KMS-11 (cell line): ENCODE data around the gene GJA1.

Source experiments
- H2AFZ ChIP-seq: fragments of 200-600 bp; sonication (generic); 2 replicates; pipeline ENCODE4 v1.6.1; 2016; ENCODE audit warnings: antibody characterized with exemption, mixed run types, low read depth
- H3K27ac ChIP-seq: fragments of 200-600 bp; sonication (generic); 2 replicates; pipeline ENCODE4 v1.6.1; 2016; ENCODE audit warnings: mild to moderate bottlenecking, mixed run types
- H3K27me3 ChIP-seq: fragments of 200-600 bp; sonication (generic); 2 replicates; pipeline ENCODE4 v1.6.1; 2017; ENCODE audit warnings: mild to moderate bottlenecking, low read depth, mixed run types, moderate library complexity; ENCODE audit not compliant: insufficient read depth
- H3K36me3 ChIP-seq: fragments of 200-600 bp; sonication (generic); 2 replicates; pipeline ENCODE4 v1.6.1; 2017; ENCODE audit warnings: mild to moderate bottlenecking, mixed run types; ENCODE audit not compliant: insufficient read depth
- H3K4me1 ChIP-seq: fragments of 200-600 bp; sonication (generic); 2 replicates; pipeline ENCODE4 v1.6.1; 2016; ENCODE audit warnings: mild to moderate bottlenecking, low read depth, mixed run types; ENCODE audit not compliant: poor library complexity, severe bottlenecking
- H3K4me2 ChIP-seq: fragments of 200-600 bp; sonication (generic); 2 replicates; pipeline ENCODE4 v1.7.0; 2016; ENCODE audit warnings: mild to moderate bottlenecking, mixed run types
- H3K4me3 ChIP-seq: fragments of 200-600 bp; sonication (generic); IDR thresholded peaks from 2 replicates; pipeline ENCODE4 v1.6.1; 2017; ENCODE audit warnings: low read depth, low read length, mixed read lengths; ENCODE audit not compliant: insufficient read depth
- H3K79me2 ChIP-seq: fragments of 200-600 bp; sonication (generic); 2 replicates; pipeline ENCODE4 v1.6.1; 2016; ENCODE audit warnings: low read depth, mixed run types; ENCODE audit not compliant: insufficient read depth
- H3K9ac ChIP-seq: fragments of 200-600 bp; sonication (generic); 2 replicates; pipeline ENCODE4 v1.6.1; 2016; ENCODE audit warnings: mild to moderate bottlenecking, mixed run types
- H4K20me1 ChIP-seq: fragments of 200-600 bp; sonication (generic); 2 replicates; pipeline ENCODE4 v1.6.1; 2016; ENCODE audit warnings: mild to moderate bottlenecking, mixed run types; ENCODE audit not compliant: insufficient read depth
- TF ChIP-seq, protein P1 (sequence below): fragments of 200-600 bp; sonication (generic); conservative IDR thresholded peaks from 2 replicates; pipeline ENCODE4 v1.6.1; 2017; ENCODE audit warnings: low read depth, mild to moderate bottlenecking, antibody characterized with exemption, low read length, moderate library complexity, mixed read lengths

The GJA1 gene

GRCh38 chr6:121398127-121398526 is 37.3 kb upstream of the GJA1 start:
- no peak overlapping the region for H2AFZ ChIP-seq
- TF ChIP-seq, protein P1, sequence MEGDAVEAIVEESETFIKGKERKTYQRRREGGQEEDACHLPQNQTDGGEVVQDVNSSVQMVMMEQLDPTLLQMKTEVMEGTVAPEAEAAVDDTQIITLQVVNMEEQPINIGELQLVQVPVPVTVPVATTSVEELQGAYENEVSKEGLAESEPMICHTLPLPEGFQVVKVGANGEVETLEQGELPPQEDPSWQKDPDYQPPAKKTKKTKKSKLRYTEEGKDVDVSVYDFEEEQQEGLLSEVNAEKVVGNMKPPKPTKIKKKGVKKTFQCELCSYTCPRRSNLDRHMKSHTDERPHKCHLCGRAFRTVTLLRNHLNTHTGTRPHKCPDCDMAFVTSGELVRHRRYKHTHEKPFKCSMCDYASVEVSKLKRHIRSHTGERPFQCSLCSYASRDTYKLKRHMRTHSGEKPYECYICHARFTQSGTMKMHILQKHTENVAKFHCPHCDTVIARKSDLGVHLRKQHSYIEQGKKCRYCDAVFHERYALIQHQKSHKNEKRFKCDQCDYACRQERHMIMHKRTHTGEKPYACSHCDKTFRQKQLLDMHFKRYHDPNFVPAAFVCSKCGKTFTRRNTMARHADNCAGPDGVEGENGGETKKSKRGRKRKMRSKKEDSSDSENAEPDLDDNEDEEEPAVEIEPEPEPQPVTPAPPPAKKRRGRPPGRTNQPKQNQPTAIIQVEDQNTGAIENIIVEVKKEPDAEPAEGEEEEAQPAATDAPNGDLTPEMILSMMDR, result no peak
- no peaks in the 10 kb centered on the region for H3K79me2 ChIP-seq
- no peak overlapping the region for H3K27ac ChIP-seq
- no peaks in the 10 kb centered on the region for H3K27me3 ChIP-seq
- H3K4me2 ChIP-seq, result no peak overlapping the region
- H3K4me1 ChIP-seq, result no peaks in the 10 kb centered on the region
- no peak overlapping the region for H3K4me3 ChIP-seq
- no peak overlapping the region for H3K9ac ChIP-seq
- no peaks in the 10 kb centered on the region for H3K36me3 ChIP-seq
- no peaks in the 10 kb centered on the region for H4K20me1 ChIP-seq

DNA sequence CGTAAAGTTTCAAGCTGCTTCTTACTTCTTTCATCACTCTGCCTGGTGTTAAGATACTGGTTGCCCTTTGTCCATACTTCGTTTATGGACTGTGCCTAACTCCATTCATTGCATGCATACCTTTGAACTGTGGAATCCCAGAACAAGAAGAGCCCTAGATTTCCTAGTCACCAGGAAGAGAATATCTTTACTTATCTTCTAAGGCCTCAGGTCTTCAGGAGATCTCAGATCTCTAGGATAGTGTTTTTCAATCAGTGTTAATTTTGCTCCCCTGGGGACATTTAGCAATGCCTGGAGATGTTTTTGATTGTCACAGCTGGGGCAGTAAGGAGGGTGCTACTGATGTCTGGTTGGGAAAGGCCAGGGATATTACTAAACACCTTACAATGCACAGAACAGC is 35.5 kb upstream of the GJA1 start:
- no peak overlapping the region for H3K27ac ChIP-seq
- no peaks in the 10 kb centered on the region for H4K20me1 ChIP-seq
- TF ChIP-seq, protein P1, result no peak
- H3K4me1 ChIP-seq, result no peaks in the 10 kb centered on the region
- H3K36me3 ChIP-seq, result no peaks in the 10 kb centered on the region
- no peak overlapping the region for H3K9ac ChIP-seq
- no peaks in the 10 kb centered on the region for H3K27me3 ChIP-seq
- H2AFZ ChIP-seq, result no peak overlapping the region
- H3K4me2 ChIP-seq, result no peak overlapping the region
- H3K79me2 ChIP-seq, result no peaks in the 10 kb centered on the region
- no peak overlapping the region for H3K4me3 ChIP-seq

GRCh38 chr6:121403964-121404363 is 31.5 kb upstream of the GJA1 start:
- no peaks in the 10 kb centered on the region for H3K4me1 ChIP-seq
- H3K79me2 ChIP-seq, result no peaks in the 10 kb centered on the region
- TF ChIP-seq, protein P1, result no peak
- H3K4me3 ChIP-seq, result no peak overlapping the region
- no peak overlapping the region for H3K9ac ChIP-seq
- H3K4me2 ChIP-seq, result no peak overlapping the region
- no peaks in the 10 kb centered on the region for H3K27me3 ChIP-seq
- no peak overlapping the region for H2AFZ ChIP-seq
- H3K36me3 ChIP-seq, result no peaks in the 10 kb centered on the region
- H4K20me1 ChIP-seq, result no peaks in the 10 kb centered on the region
- no peak overlapping the region for H3K27ac ChIP-seq

GRCh38 chr6:121405306-121405705 is 30.1 kb upstream of the GJA1 start:
- Histone ChIP-seq H2AFZ (no peak overlapping the region), H3K27me3 (no peaks in the 10 kb centered on the region), H3K4me2 (no peak overlapping the region), H3K4me3 (no peak overlapping the region), H3K36me3 (no peaks in the 10 kb centered on the region), H3K9ac (no peak overlapping the region), H3K27ac (no peak overlapping the region), H3K79me2 (no peaks in the 10 kb centered on the region), H4K20me1 (no peaks in the 10 kb centered on the region), H3K4me1 (no peaks in the 10 kb centered on the region)
- TF ChIP-seq, protein P1, result no peak
